Endothelial cell of umbilical vein (primary cell): ENCODE results near the gene NRF1. TPM values are rescaled to one million over a fixed set of nuclear protein-coding genes. Genes with fewer than 3 reads are reported as not detected.

Experiments used
- BruUV-seq: library from RNA; stranded (reverse); fragments of 400-500 nt; replicated peaks from 2 replicates; lab custom pipeline; 2021; lab: Mats Ljungman, UMichigan
- CTCF ChIA-PET: fragments of 300-600, 350-600 bp; sonication (Branson Sonifier 250); formaldehyde crosslinking; loops from one replicate; lab custom pipeline; 2021; ENCODE audit warnings: antibody characterized with exemption, inconsistent platforms; lab: Charles Lee
- POLR2A ChIA-PET: fragments of 300-600, 350-600 bp; sonication (Branson Sonifier 250); formaldehyde crosslinking; loops from one replicate; lab custom pipeline; 2021; ENCODE audit warnings: antibody characterized with exemption, inconsistent platforms; lab: Charles Lee
- DNase-seq: peaks from one replicate; pipeline ENCODE4 v3.0.0-alpha.2; 2011; ENCODE audit warnings: low read depth, low spot score
- FAIRE-seq: peaks from 2 replicates; lab custom pipeline; 2011; peaks lifted over from hg19 to GRCh38; lab: Jason Lieb, UNC
- H2AFZ ChIP-seq: 2 replicates; pipeline ENCODE4 v1.6.0; 2012; ENCODE audit warnings: low read depth, low read length, control low read depth, inconsistent platforms
- H3K27ac ChIP-seq: 2 replicates; pipeline ENCODE4 v1.5.1; 2011; ENCODE audit warnings: low read depth, mild to moderate bottlenecking, control low read depth, low read length, moderate library complexity; ENCODE audit not compliant: insufficient read depth
- H3K27me3 ChIP-seq, 2 experiments: 2 replicates each; pipeline versions ENCODE4 v1.6.0 to v1.6.1; 2011; ENCODE audit warnings: low read length in 2 of 2, mixed read lengths in 1 of 2; ENCODE audit not compliant: control insufficient read depth in 2 of 2, insufficient read depth in 2 of 2
- H3K36me3 ChIP-seq, 2 experiments: 2 replicates in 1 of 2; 3 replicates in 1 of 2; pipeline ENCODE4 v1.5.1; 2011; ENCODE audit warnings: low read length in 2 of 2, mild to moderate bottlenecking in 1 of 2, moderate library complexity in 1 of 2; ENCODE audit not compliant: control insufficient read depth in 2 of 2, insufficient read depth in 2 of 2; ENCODE audit errors: extremely low read depth in 1 of 2
- H3K4me1 ChIP-seq: 3 replicates; pipeline ENCODE4 v1.5.1; 2011; ENCODE audit warnings: mild to moderate bottlenecking, low read length; ENCODE audit not compliant: control insufficient read depth, insufficient read depth; ENCODE audit errors: extremely low read depth
- H3K4me2 ChIP-seq: 2 replicates; pipeline ENCODE4 v1.6.1; 2011; ENCODE audit warnings: low read length, control low read depth, mixed read lengths; ENCODE audit not compliant: insufficient read depth
- H3K4me3 ChIP-seq, 3 experiments: fragments of 200-600 bp in 1 of 3; sonication (generic), shearing (Covaris generic) in 1 of 3; replicated peaks in 1 of 3; 2 replicates each; pipeline ENCODE4 v1.5.1; 2011 to 2016; ENCODE audit warnings: control low read depth in 3 of 3, low read length in 3 of 3, mild to moderate bottlenecking in 2 of 3, inconsistent platforms in 1 of 3, low read depth in 1 of 3, moderate library complexity in 1 of 3; ENCODE audit not compliant: insufficient read depth in 1 of 3
- H3K79me2 ChIP-seq: 2 replicates; pipeline ENCODE4 v1.6.0; 2012; ENCODE audit warnings: low read length, inconsistent platforms; ENCODE audit not compliant: control insufficient read depth, insufficient read depth
- H3K9ac ChIP-seq: replicated peaks from 2 replicates; pipeline ENCODE3; 2011; ENCODE audit warnings: low read length, control low read depth; ENCODE audit not compliant: insufficient read depth; ENCODE audit errors: extremely low read depth
- H3K9me1 ChIP-seq: replicated peaks from 3 replicates; pipeline ENCODE4 v1.6.0; 2011; ENCODE audit warnings: mild to moderate bottlenecking, low read length; ENCODE audit not compliant: control insufficient read depth, insufficient read depth; ENCODE audit errors: extremely low read depth
- H3K9me3 ChIP-seq: replicated peaks from 2 replicates; pipeline ENCODE4 v1.5.1; 2012; ENCODE audit warnings: low read length, inconsistent platforms; ENCODE audit not compliant: control insufficient read depth, insufficient read depth
- H4K20me1 ChIP-seq: replicated peaks from 2 replicates; pipeline ENCODE3; 2011; ENCODE audit warnings: mild to moderate bottlenecking, low read length; ENCODE audit not compliant: control insufficient read depth, insufficient read depth; ENCODE audit errors: extremely low read depth
- CTCF ChIP-seq, 2 donors: IDR thresholded peaks; 1 replicate in 1 of 2; 2 replicates in 1 of 2; pipeline ENCODE4 v1.5.1; 2011; ENCODE audit warnings: low read length in 2 of 2, mild to moderate bottlenecking in 2 of 2, moderate library complexity in 2 of 2, control low read depth in 1 of 2, inconsistent platforms in 1 of 2, low read depth in 1 of 2; ENCODE audit not compliant: insufficient read depth in 1 of 2; ENCODE audit errors: extremely low read depth in 1 of 2
- EZH2 ChIP-seq: IDR thresholded peaks from 2 replicates; pipeline ENCODE4 v1.6.1; 2012; ENCODE audit warnings: borderline replicate concordance, low read depth, mild to moderate bottlenecking, moderate library complexity, low read length, inconsistent platforms; ENCODE audit not compliant: severe bottlenecking
- FOS ChIP-seq: IDR thresholded peaks from 2 replicates; pipeline ENCODE4 v1.6.1; 2011; ENCODE audit warnings: mild to moderate bottlenecking, low read length, moderate library complexity, borderline replicate concordance; ENCODE audit not compliant: insufficient read depth
- GATA2 ChIP-seq: IDR thresholded peaks from 2 replicates; pipeline ENCODE4 v1.7.0; 2011; ENCODE audit warnings: low read depth, mild to moderate bottlenecking, moderate library complexity, mixed read lengths, low read length; ENCODE audit not compliant: insufficient read length, insufficient read depth
- JUN ChIP-seq: IDR thresholded peaks from 2 replicates; pipeline ENCODE4 v1.6.1; 2011; ENCODE audit warnings: borderline replicate concordance, low read depth; ENCODE audit not compliant: insufficient read length, insufficient read depth
- MAX ChIP-seq: IDR thresholded peaks from 2 replicates; pipeline ENCODE4 v1.6.1; 2011; ENCODE audit not compliant: insufficient read depth, insufficient read length
- MYC ChIP-seq: IDR thresholded peaks from one replicate; pipeline ENCODE4 v1.6.1; 2011; ENCODE audit warnings: mild to moderate bottlenecking, low read depth, low read length
- POLR2A ChIP-seq: IDR thresholded peaks from 2 replicates; pipeline ENCODE4 v1.6.1; 2012; ENCODE audit warnings: low read depth, mild to moderate bottlenecking, control low read depth, low read length
- POLR2AphosphoS5 ChIP-seq: IDR thresholded peaks from 2 replicates; pipeline ENCODE4 v1.6.1; 2012; ENCODE audit warnings: low read depth, mild to moderate bottlenecking, control low read depth, low read length, moderate library complexity; ENCODE audit not compliant: insufficient read depth
- dilution Hi-C: fragments of 300-500 bp; cut with MboI; formaldehyde crosslinking; loops from one replicate; pipeline ENCODE4 v1.15.0; 2019; ENCODE audit warnings: low sequenced_read_pairs; ENCODE audit not compliant: extremely low pct_ligation_motif_present
- intact Hi-C: fragments of 100-400 bp; cut with micrococcal nuclease; formaldehyde crosslinking; loops from one replicate; pipeline ENCODE4 v1.10.0; 2022
- polyA plus RNA-seq, 4 experiments: library from polyadenylated mRNA; depleted of rRNA in 3 of 4; stranded (reverse) in 3 of 4; unstranded in 1 of 4; fragments of >200 nt; gene quantifications; 2 replicates each; pipeline versions ENCODE4 v1.2.1 to v1.2.3, GENCODE V29; 2011 to 2012; ENCODE audit warnings: missing spikeins in 1 of 4
- total RNA-seq: library from RNA; stranded (reverse); gene quantifications from 2 replicates; pipeline ENCODE4 v1.2.3, GENCODE V29; 2021

Gene NRF1
- total and polyA plus RNA-seq, 2 donors (not counting 3 experiments of a cell fraction or from before 2014, with no cell fraction given): 14.6 to 20.3 TPM

- no peak for FAIRE-seq
- Histone ChIP-seq H3K4me2 (no peak overlapping the region), H2AFZ (no peak overlapping the region), H3K9me1 (no peaks in the 10 kb centered on the region), H3K9me3 (no peaks in the 10 kb centered on the region), H3K27ac (no peak overlapping the region), H3K9ac (no peak overlapping the region), H3K27me3 (no peaks in the 10 kb centered on the region), H3K36me3 (peaks cover 0 to 4% of the 10 kb centered on the region in 2 experiments), H3K4me3 (no peak overlapping the region), H3K79me2 (no peaks in the 10 kb centered on the region), H3K4me1 (no peaks in the 10 kb centered on the region), H4K20me1 (no peaks in the 10 kb centered on the region)
- no TSS peak for BruUV-seq
- no peak for TF ChIP-seq CTCF (IDR thresholded peaks at IDR 0.05; ENCODE audit: extremely low read depth in 1 of 2, insufficient read depth in 1 of 2, low read depth in 1 of 2, low read length in 2 of 2)
- TF ChIP-seq MAX: no peak
- TF ChIP-seq JUN: no peak
- no peak for TF ChIP-seq POLR2AphosphoS5
- TF ChIP-seq EZH2: no peak
- no peak for TF ChIP-seq MYC
- TF ChIP-seq POLR2A: no peak
- TF ChIP-seq GATA2: no peak
- TF ChIP-seq FOS: no peak
- intact Hi-C loops (no loop called here), dilution Hi-C loops (no loop called here)
- POLR2A ChIA-PET: no interaction called here
- DNase-seq: no peak
- CTCF ChIA-PET: no interaction called here
These were observed 139.0 kb downstream of the NRF1 start for GRCh38 chr7:129750501-129750900.
